Stimulated activated naive CD4-positive, alpha-beta T cell (primary cell): ENCODE measurements around the gene ZIC4.
A peak's percentile ranks its signal among the peaks of the same experiment; 100 is the strongest.

Source experiments
- DNase-seq, 6 experiments: peaks; one replicate each; lab custom pipeline; 2025; lab: John Stamatoyannopoulos, UW

Gene ZIC4

GRCh38 chr3:147417551-147418295, 11.4 kb upstream of the ZIC4 start:
- no peak for DNase-seq

- no peak for DNase-seq
Observed at GRCh38 chr3:147416931-147417330, 10.6 kb upstream of the ZIC4 start.

GRCh38 chr3:147415874-147416273, 9.5 kb upstream of the ZIC4 start:
- DNase-seq = no peak

- no peak for DNase-seq
Observed at GRCh38 chr3:147415286-147415685, 8.9 kb upstream of the ZIC4 start.

GRCh38 chr3:147414390-147415138, 8.2 kb upstream of the ZIC4 start:
- DNase-seq = no peak

- no peak for DNase-seq
Observed at GRCh38 chr3:147413686-147414389, 7.5 kb upstream of the ZIC4 start.

- no peak for DNase-seq
Observed at GRCh38 chr3:147412917-147413685, 6.8 kb upstream of the ZIC4 start.

GRCh38 chr3:147412261-147412916, 6.0 kb upstream of the ZIC4 start:
- no peak for DNase-seq

GRCh38 chr3:147411815-147412241, 5.5 kb upstream of the ZIC4 start:
- DNase-seq = no peak

- DNase-seq = no peak
Observed at GRCh38 chr3:147411238-147411814, 5.0 kb upstream of the ZIC4 start.

- DNase-seq = peak in 1 of 6 experiments; percentile 8
Observed at GRCh38 chr3:147410526-147411237, 4.3 kb upstream of the ZIC4 start.

GRCh38 chr3:147410116-147410525, 3.8 kb upstream of the ZIC4 start:
- DNase-seq = no peak

- DNase-seq = no peak
Observed at GRCh38 chr3:147409143-147410115, 3.1 kb upstream of the ZIC4 start, which contains the start of gene ZIC1. Gene ZIC1 (plus strand): TSS chr3:147409365. CDS start chr3:147410113, 748 bp downstream.

- no peak for DNase-seq
Observed at GRCh38 chr3:147408188-147409100, 2.1 kb upstream of the ZIC4 start.

- DNase-seq = no peak
Observed at GRCh38 chr3:147407498-147408187, 1.3 kb upstream of the ZIC4 start.

- DNase-seq = no peak
Observed at GRCh38 chr3:147407114-147407497, 763 bp upstream of the ZIC4 start.

GRCh38 chr3:147405231-147406027, 914 bp downstream of the ZIC4 start:
- DNase-seq = no peak
